OCI-M2 (cell line): Measurements from ENCODE around the gene LRMDA.

Experiments used
- DNase-seq: peaks from one replicate; lab custom pipeline; 2025; ENCODE audit not compliant: unreplicated experiment; lab: John Stamatoyannopoulos, UW

Gene LRMDA

DNA sequence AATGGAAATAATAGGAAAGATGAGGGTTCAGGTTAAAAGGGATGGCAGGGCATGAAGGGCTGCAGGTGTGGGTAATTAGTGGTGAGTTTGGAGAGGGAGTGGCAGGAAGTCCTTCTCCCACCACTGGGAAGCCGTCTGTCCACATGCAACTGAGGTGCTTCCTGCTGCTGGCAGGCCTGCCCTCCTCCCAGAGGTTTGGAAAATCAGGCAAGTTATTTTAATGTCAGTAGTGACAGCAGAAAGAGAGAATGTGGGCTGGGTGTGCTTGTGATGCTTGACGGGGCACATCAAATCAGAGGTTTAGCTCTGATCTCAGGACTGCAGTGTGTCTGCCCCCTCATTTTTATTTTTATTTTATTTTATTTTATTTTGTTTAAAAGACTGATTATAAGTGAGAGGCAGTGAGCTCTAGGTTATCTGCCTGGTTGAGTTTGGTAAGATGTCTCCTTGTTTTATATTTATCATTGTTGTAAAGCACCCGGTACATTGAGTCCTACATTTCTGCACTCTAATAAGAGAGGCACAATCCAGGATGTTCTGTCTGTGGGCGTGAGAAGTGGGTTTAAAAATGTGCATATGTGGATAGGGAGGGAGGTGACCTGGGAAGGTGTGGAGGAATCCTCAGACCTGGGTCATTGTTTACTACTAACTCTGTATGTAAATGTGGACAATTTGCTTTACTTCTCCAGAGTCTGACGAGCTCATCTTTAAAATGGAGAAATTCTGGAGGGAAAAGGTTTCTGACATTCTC, 504.4 kb downstream of the LRMDA start:
- DNase-seq: no peak

GRCh38 chr10:75936841-75937240, 505.4 kb downstream of the LRMDA start:
- DNase-seq: no peak

DNA sequence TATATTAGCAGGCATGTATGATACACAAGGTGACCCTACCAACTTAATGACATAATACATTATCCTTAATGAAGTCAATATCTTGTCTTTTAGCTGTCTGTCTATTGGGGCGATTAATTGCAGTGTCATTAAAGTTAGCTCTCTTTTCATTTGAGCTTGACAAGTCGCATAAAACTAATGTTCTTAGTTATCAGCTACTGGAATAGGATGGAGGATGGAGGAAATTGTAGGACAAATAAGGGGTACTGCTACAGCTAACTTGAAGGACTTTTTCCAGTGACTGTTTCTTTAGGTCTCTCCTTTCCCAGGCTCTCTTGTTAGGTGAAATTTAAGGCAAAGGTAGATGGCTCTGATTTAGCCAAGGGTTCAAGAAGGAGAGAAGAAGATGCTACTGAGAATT, 506.4 kb downstream of the LRMDA start:
- no peak for DNase-seq

DNA sequence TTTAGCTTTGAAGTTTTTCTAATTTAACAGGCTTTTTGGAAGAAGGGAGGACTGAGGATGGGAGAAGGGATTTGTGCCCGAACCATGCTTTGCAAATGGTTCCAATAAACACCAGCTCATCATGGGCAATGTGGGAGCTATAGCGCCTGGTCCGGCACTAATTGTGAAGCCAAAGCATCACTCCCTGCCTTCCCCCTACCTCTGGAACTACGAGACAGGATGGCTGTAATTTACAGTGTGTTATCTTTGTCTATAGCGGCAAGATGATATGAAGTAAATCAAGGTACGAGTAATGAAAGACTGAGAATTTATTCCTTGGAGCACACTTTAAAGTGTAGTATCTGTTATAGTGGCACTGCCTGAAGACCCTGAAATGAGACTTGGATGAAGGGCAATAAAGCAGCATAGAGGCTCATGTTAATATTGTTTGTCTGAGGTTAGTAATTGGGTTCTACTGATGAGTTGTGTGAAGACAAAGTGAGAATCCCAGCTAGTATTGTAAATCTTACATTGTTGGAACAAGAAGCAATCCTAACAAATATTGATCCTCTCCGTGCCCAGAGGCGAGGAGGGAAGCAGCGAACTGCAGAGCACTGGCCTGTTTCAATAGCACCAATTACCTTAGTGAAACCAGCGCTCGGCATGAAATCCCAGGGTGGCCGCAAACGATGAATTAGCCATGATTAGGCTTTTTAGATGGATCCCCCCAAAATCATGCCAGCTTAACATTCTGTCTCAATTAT, 507.1 kb downstream of the LRMDA start:
- DNase-seq: no peak

DNA sequence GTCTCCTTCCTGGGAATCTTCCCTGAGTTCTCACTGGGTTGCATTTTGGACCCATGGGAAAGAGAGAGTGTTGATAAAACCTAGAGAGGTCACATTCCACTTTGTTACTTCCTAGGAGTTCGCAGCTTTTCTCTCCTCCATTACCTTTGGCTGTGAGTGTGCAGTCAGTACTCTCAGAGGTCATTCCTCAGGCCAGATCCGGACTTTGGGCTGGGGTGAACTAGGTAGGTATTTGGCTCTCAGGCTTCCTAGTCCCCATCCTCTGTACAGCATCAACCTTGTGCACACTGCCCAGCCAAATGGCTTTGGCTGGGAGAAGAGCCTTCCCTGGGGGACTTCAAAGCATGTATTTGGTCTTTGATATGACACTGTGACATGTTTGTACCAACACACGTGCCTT, 508.1 kb downstream of the LRMDA start:
- no peak for DNase-seq

DNA sequence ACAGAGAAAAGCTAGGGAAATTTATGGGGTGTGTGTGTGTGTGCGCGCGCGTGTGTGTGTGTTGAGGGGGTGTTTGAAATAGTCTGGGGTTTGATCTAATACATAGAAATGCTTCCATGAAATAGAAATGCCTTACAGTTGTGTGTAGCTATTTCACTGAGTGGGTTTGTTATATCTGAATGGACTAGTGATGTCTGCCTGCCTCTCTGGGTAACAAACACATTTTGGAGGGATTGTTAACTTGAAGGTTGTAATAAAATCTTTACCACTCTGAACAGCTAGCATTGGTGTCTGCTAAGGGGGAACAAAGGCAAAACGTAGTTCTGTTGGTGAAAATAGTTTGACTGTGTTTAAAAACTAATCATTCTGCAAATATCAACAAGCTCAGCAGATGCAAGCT, 509.3 kb downstream of the LRMDA start:
- no peak for DNase-seq

GRCh38 chr10:75941223-75941801, 509.9 kb downstream of the LRMDA start:
- no peak for DNase-seq

GRCh38 chr10:75944061-75944460, 512.6 kb downstream of the LRMDA start:
- no peak for DNase-seq

DNA sequence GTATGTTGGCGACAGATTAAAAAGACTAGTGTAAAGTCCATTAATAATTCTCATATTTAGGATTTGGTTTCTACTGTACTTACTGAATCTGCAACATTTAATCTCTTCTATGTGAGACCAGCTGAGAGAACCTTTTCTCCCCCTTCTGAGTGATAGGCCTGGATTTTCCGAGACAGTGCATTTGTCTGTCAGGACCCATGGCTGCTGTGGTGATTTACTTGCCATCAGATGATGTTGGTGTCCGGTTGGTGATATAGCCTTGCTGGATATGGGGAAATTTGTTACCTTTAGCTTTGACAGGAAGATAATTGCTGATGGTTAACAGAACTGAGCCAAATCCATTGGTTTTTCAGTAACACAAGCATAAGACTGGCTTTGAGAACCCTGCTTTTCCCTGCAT, 517.2 kb downstream of the LRMDA start:
- no peak for DNase-seq

DNA sequence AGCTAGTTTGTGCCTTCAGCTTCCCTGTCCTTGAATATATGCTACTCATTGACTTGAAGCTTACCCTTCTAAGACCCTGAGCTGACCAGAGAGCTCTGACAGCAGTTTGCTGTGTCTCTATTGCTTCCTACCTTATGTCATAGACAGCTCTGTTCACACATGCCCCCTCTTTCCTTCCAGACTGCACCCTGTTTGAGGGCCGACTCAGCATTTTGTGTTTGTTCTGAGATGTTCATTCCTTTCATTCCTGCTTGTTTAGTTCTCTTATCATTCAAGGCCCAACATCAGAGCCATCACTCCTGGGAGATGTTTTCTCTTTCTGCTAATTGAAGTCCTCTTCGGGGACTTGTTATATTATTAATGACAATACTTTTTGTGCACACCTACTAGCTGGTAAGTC, 518.9 kb downstream of the LRMDA start:
- DNase-seq: no peak

- no peak for DNase-seq
Measured at GRCh38 chr10:75950997-75951589, 519.7 kb downstream of the LRMDA start.

GRCh38 chr10:75951627-75952026, 520.2 kb downstream of the LRMDA start:
- DNase-seq: no peak

- DNase-seq: no peak
Measured at GRCh38 chr10:75952093-75952492, 520.7 kb downstream of the LRMDA start.

GRCh38 chr10:75954486-75954885, 523.1 kb downstream of the LRMDA start:
- no peak for DNase-seq

GRCh38 chr10:75955973-75956502, 524.6 kb downstream of the LRMDA start:
- no peak for DNase-seq

GRCh38 chr10:75956624-75957023, 525.2 kb downstream of the LRMDA start:
- DNase-seq: no peak

GRCh38 chr10:75957314-75958120, 526.1 kb downstream of the LRMDA start:
- DNase-seq: no peak

DNA sequence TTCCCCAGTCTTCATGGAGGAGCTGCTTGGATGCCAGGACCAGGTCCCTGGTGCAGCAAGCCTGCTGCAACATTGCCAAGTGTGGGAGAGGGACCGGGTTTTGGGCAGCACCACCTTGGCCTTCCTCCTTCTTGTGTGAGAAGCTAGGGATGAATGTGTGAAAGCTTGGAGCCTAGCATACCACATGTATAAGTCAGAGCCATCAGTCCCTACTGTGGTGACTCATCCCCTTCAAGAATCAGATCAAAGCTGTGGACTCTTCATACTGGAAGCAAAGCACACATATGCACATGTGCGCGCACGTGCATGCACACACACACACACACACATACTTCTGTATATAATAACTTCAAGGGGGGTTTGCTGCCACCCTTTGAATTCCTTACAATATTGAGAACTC, 527.8 kb downstream of the LRMDA start:
- DNase-seq: no peak

GRCh38 chr10:75959912-75960311, 528.5 kb downstream of the LRMDA start:
- DNase-seq: no peak

GRCh38 chr10:75962395-75963061, 531.1 kb downstream of the LRMDA start:
- DNase-seq: no peak
